ENCODE results near the gene GOT2.

DNA sequence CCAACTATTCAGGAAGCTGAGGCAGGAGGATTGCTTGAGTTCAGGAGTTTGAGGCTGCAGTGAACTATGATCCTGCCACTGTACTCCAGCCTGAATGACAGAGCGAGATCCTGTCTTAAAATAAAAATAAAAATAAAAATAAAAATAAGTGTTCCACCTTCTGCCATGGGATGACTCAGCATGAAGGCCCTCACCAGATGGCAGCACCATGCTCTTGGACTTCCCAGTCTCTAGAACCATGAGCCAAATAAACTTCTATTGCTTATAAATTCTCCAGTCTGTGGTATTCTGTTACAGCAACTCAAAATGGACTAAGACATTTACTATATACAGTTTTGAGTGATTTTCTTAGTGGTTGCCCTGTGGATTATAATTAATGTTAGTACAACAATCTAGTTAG, 41.7 kb downstream of the GOT2 start:
- TF ChIP-seq EZH2 (IDR thresholded peaks at IDR 0.05) (no peak), POLR2AphosphoS5 (IDR thresholded peaks at IDR 0.05; ENCODE audit: borderline replicate concordance, low read depth, low read length) (no peak), FOXP2 (optimal IDR thresholded peaks at IDR 0.05; ENCODE audit: control extremely low read depth, extremely low read length, insufficient read depth) (no peak)
